Measurements from ENCODE around the gene CARMIL3. TPM values are rescaled to one million over a fixed set of nuclear protein-coding genes. Genes with fewer than 3 reads are reported as not detected.

CARMIL3 gene
- total RNA-seq, 1 experiment from 2014 or later: not detected

- no TSS peak for BruUV-seq (replicated peaks)
Measured at GRCh38 chr14:24100197-24100981, 48.6 kb downstream of the CARMIL3 start.

GRCh38 chr14:24100982-24101494 is 49.2 kb downstream of the CARMIL3 start:
- H3K36me3 ChIP-seq (ENCODE audit: low read depth, low read length): no peaks in the 10 kb centered on the region
- H3K79me2 ChIP-seq (ENCODE audit: low read length): no peaks in the 10 kb centered on the region
- no peak overlapping the region for H3K27ac ChIP-seq (ENCODE audit: low read length)
- H3K27me3 ChIP-seq (ENCODE audit: low read length): no peaks in the 10 kb centered on the region
- ChIA-PET CTCF (no interaction called here), POLR2A (ENCODE audit: unreplicated experiment) (no interaction called here)
- H3K4me1 ChIP-seq (ENCODE audit: insufficient read depth, low read length): no peaks in the 10 kb centered on the region
- no TSS peak for BruUV-seq (replicated peaks)
- no peak for TF ChIP-seq EZH2phosphoT487 (IDR thresholded peaks at IDR 0.05; ENCODE audit: borderline replicate concordance, low read length)
- no peak for TF ChIP-seq CTCF (conservative IDR thresholded peaks at IDR 0.05; ENCODE audit: low read depth, low read length)
- TF ChIP-seq EZH2 (IDR thresholded peaks at IDR 0.05; ENCODE audit: low read length, unreplicated experiment): no peak
- no peaks in the 10 kb centered on the region for H4K20me1 ChIP-seq (ENCODE audit: low read length)
- no peaks in the 10 kb centered on the region for H3K9me3 ChIP-seq (ENCODE audit: low read length)
- H2AFZ ChIP-seq (ENCODE audit: low read length): no peak overlapping the region
- H3K9ac ChIP-seq (ENCODE audit: low read length): no peak overlapping the region
- no peak overlapping the region for H3K4me3 ChIP-seq (ENCODE audit: low read length)
- DNase-seq (no peak), ATAC-seq (no peak)
- intact Hi-C loops (cut with micrococcal nuclease): no loop called here
- no peaks in the 10 kb centered on the region for H3F3A ChIP-seq (ENCODE audit: low read length, unreplicated experiment)
- no peak overlapping the region for H3K4me2 ChIP-seq (ENCODE audit: low read length)
- H3K9me2 ChIP-seq (replicated peaks; ENCODE audit: low read length): no peaks in the 10 kb centered on the region

More at GRCh38 chr14:24100197-24100981, 48.6 kb downstream of the CARMIL3 start:
- no peak overlapping the region for H3K4me2 ChIP-seq (ENCODE audit: low read length)
- no peaks in the 10 kb centered on the region for H3K9me2 ChIP-seq (replicated peaks; ENCODE audit: low read length)
- no peak overlapping the region for H3K4me3 ChIP-seq (ENCODE audit: low read length)
- H3K4me1 ChIP-seq (ENCODE audit: insufficient read depth, low read length): peaks cover under 1% of the 10 kb centered on the region; the same call in 1 of the 2 replicates
- no peak overlapping the region for H3K9ac ChIP-seq (ENCODE audit: low read length)
- no peaks in the 10 kb centered on the region for H4K20me1 ChIP-seq (ENCODE audit: low read length)
- POLR2A ChIA-PET (ENCODE audit: unreplicated experiment): no interaction called here
- CTCF ChIA-PET: no interaction called here
- no peak for TF ChIP-seq CTCF (conservative IDR thresholded peaks at IDR 0.05; ENCODE audit: low read depth, low read length)
- no peak for TF ChIP-seq EZH2 (IDR thresholded peaks at IDR 0.05; ENCODE audit: low read length, unreplicated experiment)
- no peak for TF ChIP-seq EZH2phosphoT487 (IDR thresholded peaks at IDR 0.05; ENCODE audit: borderline replicate concordance, low read length)
- no peak overlapping the region for H2AFZ ChIP-seq (ENCODE audit: low read length)
- DNase-seq (no peak), ATAC-seq (no peak)
- H3F3A ChIP-seq (ENCODE audit: low read length, unreplicated experiment): no peaks in the 10 kb centered on the region
- no peaks in the 10 kb centered on the region for H3K9me3 ChIP-seq (ENCODE audit: low read length)
- no peak overlapping the region for H3K27ac ChIP-seq (ENCODE audit: low read length)
- H3K27me3 ChIP-seq (ENCODE audit: low read length): no peaks in the 10 kb centered on the region
- intact Hi-C loops (cut with micrococcal nuclease): no loop called here
- H3K79me2 ChIP-seq (ENCODE audit: low read length): peaks cover 1% of the 10 kb centered on the region; the same call in 1 of the 2 replicates
- no peaks in the 10 kb centered on the region for H3K36me3 ChIP-seq (ENCODE audit: low read depth, low read length)
